Stimulated activated CD4-positive, alpha-beta T cell treated with anti-CD3 and anti-CD28 coated beads, Interleukin-4, amount 100 ng/mL, for 48 hours (primary cell): ENCODE data around the gene RTN4R.

ENCODE experiments used
- DNase-seq, 2 donors: peaks; one replicate each; pipeline ENCODE4 v3.0.0-alpha.2; 2020; ENCODE audit warnings: low read depth in 2 of 2

Gene RTN4R

GRCh38 chr22:20229916-20230775 is 38.0 kb downstream of the RTN4R start:
- no peak for DNase-seq

GRCh38 chr22:20228939-20229272 is 39.2 kb downstream of the RTN4R start:
- no peak for DNase-seq

- DNase-seq, result no peak
Measured at GRCh38 chr22:20228055-20228938, 39.8 kb downstream of the RTN4R start.

GRCh38 chr22:20227363-20227762 is 40.8 kb downstream of the RTN4R start:
- DNase-seq, result no peak

GRCh38 chr22:20226760-20227350 is 41.3 kb downstream of the RTN4R start:
- no peak for DNase-seq

- no peak for DNase-seq
Measured at GRCh38 chr22:20226077-20226716, 41.9 kb downstream of the RTN4R start.

- DNase-seq, result no peak
Measured at GRCh38 chr22:20225693-20225966, 42.5 kb downstream of the RTN4R start.

- no peak for DNase-seq
Measured at GRCh38 chr22:20224917-20225692, 43.0 kb downstream of the RTN4R start.

GRCh38 chr22:20224256-20224626 is 43.9 kb downstream of the RTN4R start:
- no peak for DNase-seq

- no peak for DNase-seq
Measured at GRCh38 chr22:20223421-20224255, 44.5 kb downstream of the RTN4R start.

GRCh38 chr22:20222764-20223420 is 45.2 kb downstream of the RTN4R start:
- DNase-seq, result no peak

- DNase-seq, result no peak
Measured at GRCh38 chr22:20221421-20222340, 46.4 kb downstream of the RTN4R start.

GRCh38 chr22:20220629-20221026 is 47.5 kb downstream of the RTN4R start:
- no peak for DNase-seq

GRCh38 chr22:20219667-20220628 is 48.2 kb downstream of the RTN4R start:
- no peak for DNase-seq

- no peak for DNase-seq
Measured at GRCh38 chr22:20218987-20219386, 49.1 kb downstream of the RTN4R start.

- no peak for DNase-seq
Measured at GRCh38 chr22:20218326-20218872, 49.7 kb downstream of the RTN4R start.

GRCh38 chr22:20217563-20217962 is 50.6 kb downstream of the RTN4R start:
- DNase-seq, result no peak
